ENCODE data around the gene LIMS4.
"Not testable (repeated sequence)": the region's sequence is repeated elsewhere in the genome, so short reads cannot be mapped to it uniquely, and the experiment has no call there.

Gene LIMS4

GRCh38 chr2:110472171-110473058 is at the start of gene LIMS4:
Gene LIMS4, minus strand, starts transcription at chr2:110472816. Its CDS starts 38 bp downstream, at chr2:110472778.
- H3K36me3 Mint-ChIP-seq (ENCODE audit: low read depth); H3K4me1 Mint-ChIP-seq; DNase-seq; H3K27me3 Mint-ChIP-seq (ENCODE audit: low read depth, poor library complexity); H3K4me3 Mint-ChIP-seq; H3K9me3 Mint-ChIP-seq; H3K27ac Mint-ChIP-seq: not testable (repeated sequence)

GRCh38 chr2:110499755-110500377 is 27.2 kb upstream of the LIMS4 start:
- not testable (repeated sequence) for DNase-seq; H3K4me3 Mint-ChIP-seq; H3K36me3 Mint-ChIP-seq (ENCODE audit: low read depth); H3K27ac Mint-ChIP-seq; H3K4me1 Mint-ChIP-seq; H3K9me3 Mint-ChIP-seq; H3K27me3 Mint-ChIP-seq (ENCODE audit: low read depth, poor library complexity)

GRCh38 chr2:110496027-110496426 is 23.4 kb upstream of the LIMS4 start:
- not testable (repeated sequence) for H3K27ac Mint-ChIP-seq

GRCh38 chr2:110494488-110494887 is 21.9 kb upstream of the LIMS4 start:
- DNase-seq, H3K27ac Mint-ChIP-seq: not testable (repeated sequence)

More at GRCh38 chr2:110496027-110496426, 23.4 kb upstream of the LIMS4 start:
- not testable (repeated sequence) for H3K9me3 Mint-ChIP-seq; H3K4me3 Mint-ChIP-seq; H3K27me3 Mint-ChIP-seq (ENCODE audit: low read depth, poor library complexity); H3K36me3 Mint-ChIP-seq (ENCODE audit: low read depth); H3K4me1 Mint-ChIP-seq; DNase-seq

GRCh38 chr2:110488991-110489390 is 16.4 kb upstream of the LIMS4 start:
- not testable (repeated sequence) for H3K27me3 Mint-ChIP-seq (ENCODE audit: low read depth, poor library complexity); H3K27ac Mint-ChIP-seq; H3K4me1 Mint-ChIP-seq; H3K36me3 Mint-ChIP-seq (ENCODE audit: low read depth); H3K4me3 Mint-ChIP-seq; DNase-seq; H3K9me3 Mint-ChIP-seq

More at GRCh38 chr2:110494488-110494887, 21.9 kb upstream of the LIMS4 start:
- H3K9me3 Mint-ChIP-seq; H3K4me1 Mint-ChIP-seq; H3K27me3 Mint-ChIP-seq (ENCODE audit: low read depth, poor library complexity); H3K36me3 Mint-ChIP-seq (ENCODE audit: low read depth); H3K4me3 Mint-ChIP-seq: not testable (repeated sequence)

- H3K36me3 Mint-ChIP-seq (ENCODE audit: low read depth); H3K9me3 Mint-ChIP-seq; DNase-seq; H3K27ac Mint-ChIP-seq; H3K27me3 Mint-ChIP-seq (ENCODE audit: low read depth, poor library complexity); H3K4me3 Mint-ChIP-seq; H3K4me1 Mint-ChIP-seq: not testable (repeated sequence)
Observed at GRCh38 chr2:110482697-110483096, 10.1 kb upstream of the LIMS4 start.

GRCh38 chr2:110481200-110481599 is 8.6 kb upstream of the LIMS4 start:
- not testable (repeated sequence) for H3K4me3 Mint-ChIP-seq; H3K4me1 Mint-ChIP-seq; H3K27me3 Mint-ChIP-seq (ENCODE audit: low read depth, poor library complexity); H3K9me3 Mint-ChIP-seq; DNase-seq; H3K27ac Mint-ChIP-seq; H3K36me3 Mint-ChIP-seq (ENCODE audit: low read depth)

GRCh38 chr2:110480084-110480483 is 7.5 kb upstream of the LIMS4 start:
- not testable (repeated sequence) for H3K27ac Mint-ChIP-seq; H3K27me3 Mint-ChIP-seq (ENCODE audit: low read depth, poor library complexity); H3K4me1 Mint-ChIP-seq; H3K36me3 Mint-ChIP-seq (ENCODE audit: low read depth); H3K9me3 Mint-ChIP-seq; DNase-seq; H3K4me3 Mint-ChIP-seq

- H3K4me1 Mint-ChIP-seq; DNase-seq; H3K36me3 Mint-ChIP-seq (ENCODE audit: low read depth); H3K27ac Mint-ChIP-seq; H3K27me3 Mint-ChIP-seq (ENCODE audit: low read depth, poor library complexity); H3K9me3 Mint-ChIP-seq; H3K4me3 Mint-ChIP-seq: not testable (repeated sequence)
Observed at GRCh38 chr2:110477370-110477769, 4.8 kb upstream of the LIMS4 start.

GRCh38 chr2:110476952-110477351 is 4.3 kb upstream of the LIMS4 start:
- not testable (repeated sequence) for H3K4me1 Mint-ChIP-seq

GRCh38 chr2:110475627-110476359 is 3.2 kb upstream of the LIMS4 start:
- H3K27me3 Mint-ChIP-seq (ENCODE audit: low read depth, poor library complexity); DNase-seq; H3K4me3 Mint-ChIP-seq; H3K36me3 Mint-ChIP-seq (ENCODE audit: low read depth); H3K9me3 Mint-ChIP-seq; H3K27ac Mint-ChIP-seq; H3K4me1 Mint-ChIP-seq: not testable (repeated sequence)

More at GRCh38 chr2:110476952-110477351, 4.3 kb upstream of the LIMS4 start:
- H3K4me3 Mint-ChIP-seq; H3K27me3 Mint-ChIP-seq (ENCODE audit: low read depth, poor library complexity); H3K36me3 Mint-ChIP-seq (ENCODE audit: low read depth); DNase-seq; H3K27ac Mint-ChIP-seq; H3K9me3 Mint-ChIP-seq: not testable (repeated sequence)

- not testable (repeated sequence) for H3K27me3 Mint-ChIP-seq (ENCODE audit: low read depth, poor library complexity); DNase-seq; H3K4me3 Mint-ChIP-seq; H3K9me3 Mint-ChIP-seq; H3K27ac Mint-ChIP-seq; H3K4me1 Mint-ChIP-seq; H3K36me3 Mint-ChIP-seq (ENCODE audit: low read depth)
Observed at GRCh38 chr2:110474898-110475297, 2.3 kb upstream of the LIMS4 start.

GRCh38 chr2:110473059-110473358 is 393 bp upstream of the LIMS4 start:
- H3K4me1 Mint-ChIP-seq; H3K27me3 Mint-ChIP-seq (ENCODE audit: low read depth, poor library complexity); H3K36me3 Mint-ChIP-seq (ENCODE audit: low read depth); H3K9me3 Mint-ChIP-seq; H3K4me3 Mint-ChIP-seq; H3K27ac Mint-ChIP-seq; DNase-seq: not testable (repeated sequence)

GRCh38 chr2:110468921-110469320 is 3.7 kb downstream of the LIMS4 start:
- not testable (repeated sequence) for H3K27me3 Mint-ChIP-seq (ENCODE audit: low read depth, poor library complexity); H3K4me1 Mint-ChIP-seq; H3K36me3 Mint-ChIP-seq (ENCODE audit: low read depth); H3K4me3 Mint-ChIP-seq; H3K9me3 Mint-ChIP-seq; H3K27ac Mint-ChIP-seq; DNase-seq

Data from nephron progenitor cell (in vitro differentiated cells).